SK-N-SH (cell line): ENCODE measurements around the gene GALM.

ENCODE experiments used
- POLR2AphosphoS5 ChIP-seq: IDR thresholded peaks from 2 replicates; pipeline ENCODE4 v1.6.1; 2012; ENCODE audit warnings: low read depth, low read length
- RXRA ChIP-seq: IDR thresholded peaks from 2 replicates; pipeline ENCODE4 v1.4.0; 2012; ENCODE audit warnings: low read depth, mild to moderate bottlenecking, borderline replicate concordance
- TF ChIP-seq, protein P1 (sequence below): IDR thresholded peaks from 2 replicates; pipeline ENCODE4 v1.4.0; 2012; ENCODE audit warnings: low read depth

DNA sequence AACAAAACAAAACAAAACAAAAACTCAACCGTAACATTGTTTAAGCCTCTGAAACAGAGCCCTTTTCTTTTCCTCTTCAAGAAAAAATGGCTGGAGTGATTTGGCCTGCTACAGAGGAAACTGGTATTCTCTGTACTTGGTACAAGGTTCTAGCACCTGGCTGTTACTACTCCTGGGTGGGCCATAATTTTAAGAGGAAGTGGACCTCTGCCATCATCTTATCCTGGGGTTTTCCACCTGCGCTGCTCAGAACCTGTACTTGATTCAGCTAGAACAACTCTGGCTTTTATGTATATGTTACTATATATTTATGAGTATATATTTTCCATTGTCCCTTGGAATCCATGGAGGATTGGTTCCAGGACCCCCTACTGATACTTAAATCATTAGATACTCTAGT is 62.8 kb downstream of the GALM start:
- no peak for TF ChIP-seq RXRA
- no peak for TF ChIP-seq POLR2AphosphoS5
- TF ChIP-seq, protein P1, sequence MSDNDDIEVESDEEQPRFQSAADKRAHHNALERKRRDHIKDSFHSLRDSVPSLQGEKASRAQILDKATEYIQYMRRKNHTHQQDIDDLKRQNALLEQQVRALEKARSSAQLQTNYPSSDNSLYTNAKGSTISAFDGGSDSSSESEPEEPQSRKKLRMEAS, result no peak
